Natural killer cell (primary cell): ENCODE data around the gene RHAG. TPM values are rescaled to one million over a fixed set of nuclear protein-coding genes. Genes with fewer than 3 reads are reported as not detected.

ENCODE experiments used
- ATAC-seq, 3 donors: fragments of 150-1000 bp in 2 of 3; fragments of 200-7000 bp in 1 of 3; cut with Tn5 transposase; 1 replicate in 1 of 3; 2 replicates in 2 of 3; pipeline ENCODE4 v1.10.0; 2021; ENCODE audit warnings: mild to moderate bottlenecking in 2 of 3, moderate library complexity in 2 of 3
- DNase-seq, 2 donors: peaks; one replicate each; pipeline versions ENCODE4 v3.0.0 to v3.0.0-alpha.2; 2013 to 2021; ENCODE audit warnings: mixed read lengths in 1 of 2
- H3K27ac ChIP-seq: one replicate; pipeline ENCODE4 v1.5.1; 2013; ENCODE audit warnings: mild to moderate bottlenecking, low read length
- H3K27me3 ChIP-seq: one replicate; pipeline ENCODE4 v1.6.1; 2013; ENCODE audit warnings: low read length; ENCODE audit not compliant: control insufficient read depth, insufficient read depth
- H3K36me3 ChIP-seq: one replicate; pipeline ENCODE4 v1.6.1; 2013; ENCODE audit warnings: low read length; ENCODE audit not compliant: control insufficient read depth, insufficient read depth
- H3K4me1 ChIP-seq: one replicate; pipeline ENCODE4 v1.6.1; 2013; ENCODE audit warnings: low read length; ENCODE audit not compliant: control insufficient read depth, insufficient read depth
- H3K4me3 ChIP-seq: one replicate; pipeline ENCODE4 v1.5.1; 2013; ENCODE audit warnings: low read length
- H3K9me3 ChIP-seq: one replicate; pipeline ENCODE4 v1.6.1; 2013; ENCODE audit warnings: low read length; ENCODE audit not compliant: control insufficient read depth, insufficient read depth
- H3K27ac Mint-ChIP-seq, 2 donors: one replicate each; pipeline ENCODE4 v1.8.0; 2022; ENCODE audit warnings: mild to moderate bottlenecking in 2 of 2, mixed read lengths in 2 of 2, moderate library complexity in 1 of 2
- H3K27me3 Mint-ChIP-seq, 2 donors: one replicate each; pipeline ENCODE4 v1.8.0; 2022; ENCODE audit warnings: low read depth in 2 of 2, mixed read lengths in 2 of 2
- H3K36me3 Mint-ChIP-seq: one replicate; pipeline ENCODE4 v1.8.0; 2022; ENCODE audit warnings: mixed read lengths
- H3K4me1 Mint-ChIP-seq, 2 donors: one replicate each; pipeline ENCODE4 v1.8.0; 2022; ENCODE audit warnings: mixed read lengths in 2 of 2
- H3K4me3 Mint-ChIP-seq: one replicate; pipeline ENCODE4 v1.8.0; 2022; ENCODE audit warnings: mild to moderate bottlenecking, moderate library complexity, mixed read lengths
- H3K9me3 Mint-ChIP-seq, 2 donors: one replicate each; pipeline ENCODE4 v1.8.0; 2022; ENCODE audit warnings: mixed read lengths in 2 of 2
- WGBS: methylation state at CpG from one replicate; pipeline ENCODE4 v1.1.7; 2013; ENCODE audit warnings: missing lambda C conversion rate; ENCODE audit not compliant: insufficient coverage; 5-methylcytosine and 5-hydroxymethylcytosine counted together
- intact Hi-C: fragments of 100-400 bp; cut with micrococcal nuclease; formaldehyde crosslinking; loops from one replicate; pipeline ENCODE4 v1.14.2; 2022
- total RNA-seq, 4 donors: library from RNA; stranded (reverse); fragments of 120-200 nt in 1 of 4; gene quantifications; one replicate each; pipeline versions ENCODE4 v1.2.3 to v1.2.4, GENCODE V29; 2013 to 2022
- TF ChIP-seq, protein P1 (sequence below): fragments of 200-600 bp; IDR thresholded peaks from one replicate; pipeline ENCODE4 v1.8.0; 2022; ENCODE audit warnings: antibody characterized with exemption

RHAG gene
- total RNA-seq, 3 donors from 2014 or later (not counting 1 experiment from before 2014, with no cell fraction given): not detected

DNA sequence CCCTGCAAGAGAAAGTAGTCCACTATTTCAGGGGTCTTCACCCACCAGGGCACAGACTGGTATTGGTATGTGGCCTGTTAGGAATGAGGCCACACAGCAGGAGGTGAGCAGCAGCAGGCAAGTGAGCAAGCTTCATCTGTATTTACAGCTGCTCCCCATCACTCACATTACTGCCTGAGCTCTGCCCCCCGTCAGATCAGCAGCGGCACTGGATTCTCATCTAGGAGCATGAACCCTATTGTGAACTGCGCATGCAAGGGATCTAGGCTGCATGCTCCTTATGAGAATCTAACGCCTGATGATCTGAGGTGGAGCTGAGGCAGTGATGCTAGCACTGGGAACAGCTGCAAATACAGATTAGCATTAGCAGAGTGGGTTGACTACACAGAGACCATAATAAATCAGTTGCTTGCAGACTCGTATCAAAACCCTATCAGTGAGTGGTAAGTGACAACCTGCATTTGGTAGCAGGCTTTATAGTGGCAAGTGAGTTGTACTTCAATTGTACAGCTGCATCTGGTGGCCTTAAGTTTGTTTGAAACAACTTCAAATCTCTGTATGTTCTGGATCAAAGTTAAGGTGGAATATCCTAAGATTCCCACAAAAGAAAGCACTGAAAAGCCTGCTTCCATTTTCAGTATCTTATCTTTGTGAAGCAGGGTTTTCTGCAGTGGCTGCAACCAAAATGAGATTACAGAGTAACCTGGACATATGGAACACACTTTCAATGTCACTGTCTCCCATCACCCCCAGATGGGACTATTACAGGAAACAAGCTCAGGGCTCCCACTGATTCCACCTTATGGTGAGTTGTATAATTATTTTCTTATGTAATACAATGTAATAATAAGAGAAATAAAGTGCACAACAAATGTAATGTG lies 73.4 kb downstream of the RHAG start:
- TF ChIP-seq, protein P1, sequence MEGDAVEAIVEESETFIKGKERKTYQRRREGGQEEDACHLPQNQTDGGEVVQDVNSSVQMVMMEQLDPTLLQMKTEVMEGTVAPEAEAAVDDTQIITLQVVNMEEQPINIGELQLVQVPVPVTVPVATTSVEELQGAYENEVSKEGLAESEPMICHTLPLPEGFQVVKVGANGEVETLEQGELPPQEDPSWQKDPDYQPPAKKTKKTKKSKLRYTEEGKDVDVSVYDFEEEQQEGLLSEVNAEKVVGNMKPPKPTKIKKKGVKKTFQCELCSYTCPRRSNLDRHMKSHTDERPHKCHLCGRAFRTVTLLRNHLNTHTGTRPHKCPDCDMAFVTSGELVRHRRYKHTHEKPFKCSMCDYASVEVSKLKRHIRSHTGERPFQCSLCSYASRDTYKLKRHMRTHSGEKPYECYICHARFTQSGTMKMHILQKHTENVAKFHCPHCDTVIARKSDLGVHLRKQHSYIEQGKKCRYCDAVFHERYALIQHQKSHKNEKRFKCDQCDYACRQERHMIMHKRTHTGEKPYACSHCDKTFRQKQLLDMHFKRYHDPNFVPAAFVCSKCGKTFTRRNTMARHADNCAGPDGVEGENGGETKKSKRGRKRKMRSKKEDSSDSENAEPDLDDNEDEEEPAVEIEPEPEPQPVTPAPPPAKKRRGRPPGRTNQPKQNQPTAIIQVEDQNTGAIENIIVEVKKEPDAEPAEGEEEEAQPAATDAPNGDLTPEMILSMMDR: no peak
- Histone ChIP-seq H3K27me3 (no peaks in the 10 kb centered on the region), H3K4me3 (no peak overlapping the region), H3K4me1 (no peaks in the 10 kb centered on the region), H3K27ac (no peak overlapping the region), H3K36me3 (no peaks in the 10 kb centered on the region), H3K9me3 (no peaks in the 10 kb centered on the region)
- Mint-ChIP-seq H3K4me1 (no peaks in the 10 kb centered on the region), H3K9me3 (no peaks in the 10 kb centered on the region), H3K4me3 (no peak overlapping the region), H3K27me3 (no peaks in the 10 kb centered on the region), H3K36me3 (no peaks in the 10 kb centered on the region), H3K27ac (no peak overlapping the region)
- intact Hi-C loops: no loop called here
- DNase-seq (no peak), ATAC-seq (no peak)
- WGBS: 88% methylated on average over 5 of the region's 5 CpGs

DNA sequence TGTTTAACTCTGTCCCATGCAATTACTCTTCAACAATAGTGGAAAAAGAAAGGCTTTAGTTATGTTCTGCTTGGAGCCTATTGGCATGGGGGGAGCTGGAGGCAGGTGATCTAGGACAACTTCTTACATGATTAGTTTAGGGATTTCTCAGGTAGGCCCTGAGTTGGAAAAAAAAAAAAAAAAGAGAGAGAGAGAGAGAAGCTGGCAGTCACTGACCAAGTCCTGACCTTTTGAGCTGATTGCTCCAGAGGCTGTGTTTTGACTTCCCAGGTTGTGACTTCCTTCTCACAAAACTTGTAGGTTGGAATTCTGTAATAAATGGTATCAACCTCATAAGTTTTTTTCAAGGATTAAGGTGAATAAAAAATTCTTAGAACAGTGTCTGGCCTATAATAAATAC lies 78.4 kb downstream of the RHAG start:
- no peaks in the 10 kb centered on the region for H3K27me3 ChIP-seq
- no peaks in the 10 kb centered on the region for H3K9me3 Mint-ChIP-seq
- ATAC-seq: no peak
- DNase-seq: no peak
- intact Hi-C loops: no loop called here
- no peak overlapping the region for H3K27ac Mint-ChIP-seq
- TF ChIP-seq, protein P1: no peak
- H3K27me3 Mint-ChIP-seq: no peaks in the 10 kb centered on the region
- H3K4me3 Mint-ChIP-seq: no peak overlapping the region
- H3K4me3 ChIP-seq: no peak overlapping the region
- no peak overlapping the region for H3K27ac ChIP-seq
- no peaks in the 10 kb centered on the region for H3K36me3 ChIP-seq
- no peaks in the 10 kb centered on the region for H3K9me3 ChIP-seq
- H3K4me1 ChIP-seq: no peaks in the 10 kb centered on the region
- H3K36me3 Mint-ChIP-seq: no peaks in the 10 kb centered on the region
- H3K4me1 Mint-ChIP-seq: no peaks in the 10 kb centered on the region

DNA sequence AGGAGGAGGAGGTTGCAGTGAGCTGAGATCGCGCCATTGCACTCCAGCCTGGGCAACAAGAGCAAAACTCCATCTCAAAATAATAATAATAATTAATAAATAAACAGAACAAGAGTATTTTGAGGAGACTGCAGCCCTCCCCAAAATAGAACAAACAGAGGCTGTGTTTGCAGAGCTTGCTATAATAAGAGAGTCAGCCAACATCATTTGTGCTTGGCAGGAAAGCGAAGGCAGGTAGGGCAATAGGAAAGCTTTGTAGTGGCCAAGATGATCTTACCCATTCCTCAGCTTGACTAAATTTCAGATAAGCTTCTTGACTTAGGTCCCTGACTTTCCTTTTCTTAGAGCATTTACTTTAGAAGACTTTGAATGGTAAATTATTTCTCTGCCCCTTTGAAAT lies 79.5 kb downstream of the RHAG start:
- Mint-ChIP-seq H3K4me1 (no peaks in the 10 kb centered on the region), H3K9me3 (no peaks in the 10 kb centered on the region), H3K27me3 (peaks cover 0 to 3% of the 10 kb centered on the region in 2 donors), H3K4me3 (no peak overlapping the region), H3K36me3 (no peaks in the 10 kb centered on the region), H3K27ac (no peak overlapping the region)
- DNase-seq (no peak), ATAC-seq (no peak)
- WGBS: 60% methylated on average over 1 of the region's 3 CpGs
- no peaks in the 10 kb centered on the region for H3K9me3 ChIP-seq
- no peak overlapping the region for H3K4me3 ChIP-seq
- TF ChIP-seq, protein P1: no peak
- no peaks in the 10 kb centered on the region for H3K27me3 ChIP-seq
- no peaks in the 10 kb centered on the region for H3K4me1 ChIP-seq
- no peaks in the 10 kb centered on the region for H3K36me3 ChIP-seq
- no peak overlapping the region for H3K27ac ChIP-seq
- intact Hi-C loops: no loop called here

DNA sequence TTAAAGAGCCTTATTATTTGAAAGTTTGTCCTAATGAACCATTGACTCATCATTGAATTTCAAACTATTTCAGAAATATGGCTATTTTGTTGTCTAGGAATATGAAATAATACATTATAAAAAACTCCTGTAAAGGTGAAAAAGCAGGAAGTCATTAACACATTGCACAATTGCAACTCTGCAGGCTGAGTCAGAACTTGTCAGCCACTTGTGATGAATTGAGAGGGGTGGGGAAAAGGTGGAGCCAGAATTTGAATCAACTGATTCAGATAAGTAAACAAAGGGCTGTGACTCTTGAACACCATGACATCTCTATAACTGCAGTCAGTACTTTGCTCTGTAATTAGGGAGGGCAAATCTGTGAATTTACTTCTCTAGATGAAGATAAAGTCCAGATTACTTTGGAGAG lies 80.2 kb downstream of the RHAG start:
- no peaks in the 10 kb centered on the region for H3K9me3 Mint-ChIP-seq
- H3K4me3 Mint-ChIP-seq: no peak overlapping the region
- DNase-seq: no peak
- intact Hi-C loops: no loop called here
- H3K9me3 ChIP-seq: no peaks in the 10 kb centered on the region
- TF ChIP-seq, protein P1: no peak
- H3K4me3 ChIP-seq: no peak overlapping the region
- H3K4me1 ChIP-seq: peaks cover 1% of the 10 kb centered on the region
- no peak overlapping the region for H3K27ac Mint-ChIP-seq
- H3K27me3 ChIP-seq: peaks cover 1% of the 10 kb centered on the region
- H3K27ac ChIP-seq: no peak overlapping the region
- no peaks in the 10 kb centered on the region for H3K36me3 ChIP-seq
- H3K4me1 Mint-ChIP-seq: peaks cover 5 to 6% of the 10 kb centered on the region in 2 donors
- no peaks in the 10 kb centered on the region for H3K36me3 Mint-ChIP-seq
- peaks cover 3 to 5% of the 10 kb centered on the region in 2 donors for H3K27me3 Mint-ChIP-seq
- no peak for ATAC-seq
